ENCODE measurements around the gene TSEN54.

The TSEN54 gene

GRCh38 chr17:75485688-75486087, 30.6 kb upstream of the TSEN54 start:
- H3K4me2 ChIP-seq (ENCODE audit: low read depth, low read length), result no peak overlapping the region

DNA sequence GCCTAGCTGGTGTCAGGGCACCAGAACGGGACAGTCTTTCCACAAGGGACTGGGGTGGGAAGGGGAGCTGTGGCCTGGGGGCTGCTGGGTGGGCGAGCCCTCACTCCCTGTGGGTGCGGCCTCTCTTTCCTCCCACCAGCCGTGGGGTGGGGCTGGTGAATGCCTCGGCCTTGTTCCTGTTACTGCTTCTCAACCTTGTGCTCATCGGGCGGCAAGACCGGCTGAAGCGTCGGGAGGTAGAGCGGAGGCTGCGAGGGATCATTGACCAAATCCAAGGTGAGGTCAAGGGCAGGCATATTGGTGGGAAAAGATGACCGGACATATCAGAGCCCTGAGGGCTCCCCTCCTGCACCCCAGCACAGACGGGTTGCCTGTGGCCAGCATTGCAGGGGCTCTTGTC, 30.2 kb upstream of the TSEN54 start:
- no peak overlapping the region for H3K4me3 ChIP-seq (ENCODE audit: low read length)
- no peaks in the 10 kb centered on the region for H3F3A ChIP-seq (ENCODE audit: insufficient read depth, low read length)
- no peak overlapping the region for H3K9ac ChIP-seq (ENCODE audit: low read length)
- H3K9me2 ChIP-seq (replicated peaks; ENCODE audit: insufficient read depth, low read length), result no peaks in the 10 kb centered on the region
- H3K27me3 ChIP-seq (replicated peaks; ENCODE audit: insufficient read depth, low read length), result no peaks in the 10 kb centered on the region
- no peaks in the 10 kb centered on the region for H4K20me1 ChIP-seq (ENCODE audit: insufficient read depth, low read length)
- no peak overlapping the region for H3K27ac ChIP-seq (ENCODE audit: low read length)
- H3K79me2 ChIP-seq (ENCODE audit: low read length), result no peaks in the 10 kb centered on the region
- no peak overlapping the region for H2AFZ ChIP-seq (ENCODE audit: low read length)
- TF ChIP-seq, protein P1, sequence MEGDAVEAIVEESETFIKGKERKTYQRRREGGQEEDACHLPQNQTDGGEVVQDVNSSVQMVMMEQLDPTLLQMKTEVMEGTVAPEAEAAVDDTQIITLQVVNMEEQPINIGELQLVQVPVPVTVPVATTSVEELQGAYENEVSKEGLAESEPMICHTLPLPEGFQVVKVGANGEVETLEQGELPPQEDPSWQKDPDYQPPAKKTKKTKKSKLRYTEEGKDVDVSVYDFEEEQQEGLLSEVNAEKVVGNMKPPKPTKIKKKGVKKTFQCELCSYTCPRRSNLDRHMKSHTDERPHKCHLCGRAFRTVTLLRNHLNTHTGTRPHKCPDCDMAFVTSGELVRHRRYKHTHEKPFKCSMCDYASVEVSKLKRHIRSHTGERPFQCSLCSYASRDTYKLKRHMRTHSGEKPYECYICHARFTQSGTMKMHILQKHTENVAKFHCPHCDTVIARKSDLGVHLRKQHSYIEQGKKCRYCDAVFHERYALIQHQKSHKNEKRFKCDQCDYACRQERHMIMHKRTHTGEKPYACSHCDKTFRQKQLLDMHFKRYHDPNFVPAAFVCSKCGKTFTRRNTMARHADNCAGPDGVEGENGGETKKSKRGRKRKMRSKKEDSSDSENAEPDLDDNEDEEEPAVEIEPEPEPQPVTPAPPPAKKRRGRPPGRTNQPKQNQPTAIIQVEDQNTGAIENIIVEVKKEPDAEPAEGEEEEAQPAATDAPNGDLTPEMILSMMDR (IDR thresholded peaks at IDR 0.05; ENCODE audit: low read length), result no peak
- TF ChIP-seq EZH2 (optimal IDR thresholded peaks at IDR 0.05; ENCODE audit: low read depth, low read length), result no peak
- no peak for DNase-seq
- no peaks in the 10 kb centered on the region for H3K9me3 ChIP-seq (replicated peaks; ENCODE audit: insufficient read depth, low read length)
- no peaks in the 10 kb centered on the region for H3K4me1 ChIP-seq (ENCODE audit: low read length)
- no peaks in the 10 kb centered on the region for H3K36me3 ChIP-seq (replicated peaks; ENCODE audit: insufficient read depth, low read length)
- no peak overlapping the region for H3K4me2 ChIP-seq (ENCODE audit: low read depth, low read length)

More at GRCh38 chr17:75485688-75486087, 30.6 kb upstream of the TSEN54 start:
- no peaks in the 10 kb centered on the region for H3K36me3 ChIP-seq (replicated peaks; ENCODE audit: insufficient read depth, low read length)
- no peaks in the 10 kb centered on the region for H3K9me3 ChIP-seq (replicated peaks; ENCODE audit: insufficient read depth, low read length)
- no peaks in the 10 kb centered on the region for H3K9me2 ChIP-seq (replicated peaks; ENCODE audit: insufficient read depth, low read length)
- H2AFZ ChIP-seq (ENCODE audit: low read length), result no peak overlapping the region
- H3K9ac ChIP-seq (ENCODE audit: low read length), result no peak overlapping the region
- H3K27ac ChIP-seq (ENCODE audit: low read length), result no peak overlapping the region
- H3K4me3 ChIP-seq (ENCODE audit: low read length), result no peak overlapping the region
- no peaks in the 10 kb centered on the region for H3K27me3 ChIP-seq (replicated peaks; ENCODE audit: insufficient read depth, low read length)
- TF ChIP-seq EZH2 (optimal IDR thresholded peaks at IDR 0.05; ENCODE audit: low read depth, low read length), result no peak
- no peak for TF ChIP-seq EZH2phosphoT487 (IDR thresholded peaks at IDR 0.05; ENCODE audit: low read length)
- TF ChIP-seq, protein P1 (IDR thresholded peaks at IDR 0.05; ENCODE audit: low read length), result no peak
- DNase-seq, result no peak
- no peaks in the 10 kb centered on the region for H3F3A ChIP-seq (ENCODE audit: insufficient read depth, low read length)
- H3K4me1 ChIP-seq (ENCODE audit: low read length), result no peaks in the 10 kb centered on the region
- no peaks in the 10 kb centered on the region for H4K20me1 ChIP-seq (ENCODE audit: insufficient read depth, low read length)
- no peaks in the 10 kb centered on the region for H3K79me2 ChIP-seq (ENCODE audit: low read length)

- no peak for DNase-seq
- TF ChIP-seq EZH2 (optimal IDR thresholded peaks at IDR 0.05; ENCODE audit: low read depth, low read length) (no peak), EZH2phosphoT487 (IDR thresholded peaks at IDR 0.05; ENCODE audit: low read length) (no peak)
- TF ChIP-seq, protein P1 (IDR thresholded peaks at IDR 0.05; ENCODE audit: low read length), result no peak
- no peaks in the 10 kb centered on the region for H3F3A ChIP-seq (ENCODE audit: insufficient read depth, low read length)
- no peak overlapping the region for H2AFZ ChIP-seq (ENCODE audit: low read length)
- H3K36me3 ChIP-seq (replicated peaks; ENCODE audit: insufficient read depth, low read length), result no peaks in the 10 kb centered on the region
- H3K9me3 ChIP-seq (replicated peaks; ENCODE audit: insufficient read depth, low read length), result no peaks in the 10 kb centered on the region
- no peaks in the 10 kb centered on the region for H3K79me2 ChIP-seq (ENCODE audit: low read length)
- H3K4me2 ChIP-seq (ENCODE audit: low read depth, low read length), result no peak overlapping the region
- no peaks in the 10 kb centered on the region for H4K20me1 ChIP-seq (ENCODE audit: insufficient read depth, low read length)
- H3K27ac ChIP-seq (ENCODE audit: low read length), result no peak overlapping the region
- H3K4me3 ChIP-seq (ENCODE audit: low read length), result no peak overlapping the region
- no peaks in the 10 kb centered on the region for H3K4me1 ChIP-seq (ENCODE audit: low read length)
- H3K9ac ChIP-seq (ENCODE audit: low read length), result no peak overlapping the region
- no peaks in the 10 kb centered on the region for H3K9me2 ChIP-seq (replicated peaks; ENCODE audit: insufficient read depth, low read length)
- H3K27me3 ChIP-seq (replicated peaks; ENCODE audit: insufficient read depth, low read length), result no peaks in the 10 kb centered on the region
Measured at GRCh38 chr17:75486951-75487350, 29.4 kb upstream of the TSEN54 start.

Measured in MM.1S (cell line).